ENCODE data around the gene KIRREL1. TPM values are rescaled to one million over a fixed set of nuclear protein-coding genes. Genes with fewer than 3 reads are reported as not detected.
"Not testable (repeated sequence)": the region's sequence is repeated elsewhere in the genome, so short reads cannot be mapped to it uniquely, and the experiment has no call there.

The KIRREL1 gene
- total RNA-seq, 1 donor = 96.9 TPM

- no peak for TF ChIP-seq CTCF (IDR thresholded peaks at IDR 0.05; ENCODE audit: insufficient read depth, low read length)
- no peak for DNase-seq (ENCODE audit: low read depth)
- H3K4me3 ChIP-seq (ENCODE audit: low read depth, low read length) = no peak overlapping the region
Measured at GRCh38 chr1:158119976-158120653, 126.7 kb downstream of the KIRREL1 start.

- DNase-seq (ENCODE audit: low read depth) = peak; percentile 59
- no peak overlapping the region for H3K4me3 ChIP-seq (ENCODE audit: low read depth, low read length)
- peak; percentile 66 for TF ChIP-seq CTCF (IDR thresholded peaks at IDR 0.05; ENCODE audit: insufficient read depth, low read length)
Measured at GRCh38 chr1:158121604-158122254, 128.3 kb downstream of the KIRREL1 start.

- DNase-seq (ENCODE audit: low read depth) = no peak
- TF ChIP-seq CTCF (IDR thresholded peaks at IDR 0.05; ENCODE audit: insufficient read depth, low read length) = no peak
- H3K4me3 ChIP-seq (ENCODE audit: low read depth, low read length) = no peak overlapping the region
Measured at GRCh38 chr1:158122833-158123388, 129.5 kb downstream of the KIRREL1 start.

GRCh38 chr1:158124034-158124433, 130.6 kb downstream of the KIRREL1 start:
- DNase-seq (ENCODE audit: low read depth) = peak; percentile 53
- H3K4me3 ChIP-seq (ENCODE audit: low read depth, low read length) = no peak overlapping the region
- no peak for TF ChIP-seq CTCF (IDR thresholded peaks at IDR 0.05; ENCODE audit: insufficient read depth, low read length)

- no peak overlapping the region for H3K4me3 ChIP-seq (ENCODE audit: low read depth, low read length)
- peak; percentile 95 for TF ChIP-seq CTCF (IDR thresholded peaks at IDR 0.05; ENCODE audit: insufficient read depth, low read length)
- DNase-seq (ENCODE audit: low read depth) = peak; percentile 97
Measured at GRCh38 chr1:158124999-158125398, 131.6 kb downstream of the KIRREL1 start.

- H3K4me3 ChIP-seq (ENCODE audit: low read depth, low read length) = no peak overlapping the region
- DNase-seq (ENCODE audit: low read depth) = no peak
- TF ChIP-seq CTCF (IDR thresholded peaks at IDR 0.05; ENCODE audit: insufficient read depth, low read length) = no peak
Measured at GRCh38 chr1:158126425-158126824, 133.0 kb downstream of the KIRREL1 start.

GRCh38 chr1:158128531-158128930, 135.1 kb downstream of the KIRREL1 start:
- DNase-seq (ENCODE audit: low read depth); H3K4me3 ChIP-seq (ENCODE audit: low read depth, low read length): not testable (repeated sequence)
